Activated CD8-positive, alpha-beta memory T cell treated with anti-CD3 and anti-CD28 coated beads for 24 hours (primary cell): ENCODE results near the gene MFSD8.
A peak's percentile ranks its signal among the peaks of the same experiment; 100 is the strongest.
"Not testable (repeated sequence)": the region's sequence is repeated elsewhere in the genome, so short reads cannot be mapped to it uniquely, and the experiment has no call there.

Source experiments
- DNase-seq: peaks from one replicate; pipeline ENCODE4 v3.0.0-alpha.2; 2020

Gene MFSD8

GRCh38 chr4:127965062-127965802 lies at the start of gene MFSD8, which contains the start of gene ABHD18:
TSS of gene MFSD8 (minus strand) at chr4:127965173. CDS start at chr4:127965133, 40 bp downstream.
TSS of gene ABHD18 (plus strand) at chr4:127965406. CDS start at chr4:127982956, 17,550 bp downstream.
- DNase-seq, result peak; percentile 98

- DNase-seq, result no peak
Measured at GRCh38 chr4:128009428-128009827, 44.5 kb upstream of the MFSD8 start.

GRCh38 chr4:128006592-128006991 lies 41.6 kb upstream of the MFSD8 start:
- DNase-seq, result no peak

DNA sequence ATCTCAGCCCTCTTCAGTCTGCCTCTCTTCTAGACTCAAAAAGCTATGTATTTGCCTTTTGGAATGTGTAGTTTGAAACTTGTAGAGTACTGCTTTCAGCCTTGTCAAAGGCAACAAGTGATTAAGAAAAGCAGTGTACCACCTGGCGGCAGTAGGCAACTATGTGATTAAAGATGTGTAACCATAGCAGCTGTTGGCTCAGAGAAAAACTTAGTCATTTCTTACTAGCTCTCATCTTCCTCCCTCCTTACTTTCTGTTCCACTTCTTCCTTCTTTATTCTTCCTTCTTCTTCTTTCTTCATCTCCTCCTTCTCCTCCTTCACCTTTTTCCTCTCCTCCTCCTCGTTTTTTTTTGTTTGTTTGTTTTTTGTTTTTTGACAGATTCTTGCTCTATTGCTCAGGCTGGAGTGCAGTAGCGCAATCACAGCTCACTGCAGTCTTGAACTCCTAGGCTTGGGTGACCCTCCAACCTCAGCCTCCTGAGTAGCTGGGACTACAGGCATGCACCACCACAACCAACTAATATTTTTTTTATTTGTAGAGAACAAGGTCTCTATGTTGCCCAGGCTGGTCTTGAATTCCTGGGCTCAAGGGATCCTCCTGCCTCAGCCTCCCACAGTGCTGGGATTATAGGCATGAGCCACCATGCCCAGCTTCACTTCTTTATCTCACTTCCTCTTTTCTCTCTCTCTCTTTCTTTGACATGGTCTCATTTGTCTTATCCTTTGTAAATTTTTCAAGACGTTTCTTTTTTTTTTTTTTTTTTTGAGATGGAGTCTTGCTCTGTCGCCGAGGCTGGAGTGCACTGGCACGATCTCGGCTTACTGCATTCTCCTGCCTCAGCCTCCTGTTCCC lies 32.8 kb upstream of the MFSD8 start:
- no peak for DNase-seq

GRCh38 chr4:127996521-127996920 lies 31.5 kb upstream of the MFSD8 start:
- not testable (repeated sequence) for DNase-seq

DNA sequence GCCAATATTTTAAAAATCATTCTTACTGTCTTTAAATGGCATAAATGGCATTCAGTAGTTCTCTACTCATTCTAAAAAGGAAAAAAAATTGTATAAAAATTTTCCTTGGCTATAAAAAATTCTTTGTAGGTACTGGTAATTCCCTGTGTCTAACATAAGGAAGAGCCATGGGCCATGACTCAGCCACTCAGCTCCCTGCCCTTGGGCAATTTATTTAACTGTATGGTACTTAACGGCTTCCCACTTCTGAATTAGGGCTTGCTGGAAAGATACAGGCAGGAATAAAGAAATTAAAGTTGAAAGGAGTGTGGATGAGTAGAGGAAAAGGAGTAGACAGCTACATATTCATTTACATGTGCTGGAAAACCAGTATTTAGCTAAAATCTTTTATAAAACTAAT lies 30.8 kb upstream of the MFSD8 start:
- no peak for DNase-seq

DNA sequence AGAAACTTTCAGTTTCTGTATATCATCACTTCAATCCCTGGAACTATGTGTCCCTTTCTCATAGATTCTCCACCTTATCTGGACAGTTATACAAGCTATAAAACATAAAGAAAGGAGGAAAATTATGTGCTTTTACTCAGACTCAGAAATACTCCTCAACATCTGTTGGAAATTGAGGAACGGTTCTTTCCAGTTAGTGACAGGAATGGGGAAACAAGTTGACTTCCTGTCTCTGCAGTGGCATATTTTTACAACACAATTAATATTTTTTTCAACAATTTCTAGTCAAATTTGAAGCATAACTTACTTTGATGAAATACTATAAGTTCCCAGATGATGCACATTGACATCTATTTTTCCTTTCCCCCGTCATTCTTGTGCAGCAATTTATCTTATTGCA lies 28.2 kb upstream of the MFSD8 start:
- DNase-seq, result no peak

DNA sequence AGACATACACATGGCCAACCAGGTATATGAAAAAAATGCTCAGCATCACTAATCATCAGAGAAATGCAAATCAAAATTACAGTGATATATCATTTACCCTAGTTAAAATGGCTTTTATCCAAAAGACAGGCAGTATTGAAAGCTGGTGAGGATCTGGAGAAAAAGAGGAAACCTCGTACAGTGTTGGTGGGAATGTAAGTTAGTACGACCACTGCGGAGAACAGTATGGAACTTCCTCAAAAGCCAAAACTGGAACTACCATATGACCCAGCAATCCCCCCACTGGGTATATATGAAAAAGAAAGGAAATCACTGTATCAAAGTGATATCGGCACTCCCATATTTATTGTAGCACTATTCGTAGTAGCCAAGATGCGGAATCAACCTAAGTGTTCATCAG lies 23.7 kb upstream of the MFSD8 start:
- DNase-seq, result no peak

- no peak for DNase-seq
Measured at GRCh38 chr4:127985989-127986388, 21.0 kb upstream of the MFSD8 start.

DNA sequence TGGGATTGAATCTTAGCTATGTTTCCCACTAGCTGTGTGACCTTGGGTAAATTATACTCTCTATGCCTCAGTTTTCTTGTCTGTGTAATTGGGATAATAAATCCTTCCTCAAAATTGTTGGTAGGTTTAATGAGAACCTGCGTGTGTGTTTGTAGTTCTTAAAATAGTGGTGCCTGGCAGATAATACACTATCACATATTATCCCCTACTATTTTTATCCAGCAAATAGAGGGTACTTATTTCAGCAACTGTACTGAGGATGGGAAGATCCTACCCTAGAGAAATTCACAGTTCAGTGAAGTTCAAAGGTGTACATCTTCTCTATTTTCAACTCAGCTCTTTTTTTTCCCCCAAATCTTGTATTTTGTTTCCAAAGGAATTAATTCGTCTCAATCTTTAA lies 17.5 kb upstream of the MFSD8 start:
- DNase-seq, result no peak

GRCh38 chr4:127978930-127979329 lies 14.0 kb upstream of the MFSD8 start:
- no peak for DNase-seq

GRCh38 chr4:127975121-127975770 lies 10.3 kb upstream of the MFSD8 start:
- no peak for DNase-seq

DNA sequence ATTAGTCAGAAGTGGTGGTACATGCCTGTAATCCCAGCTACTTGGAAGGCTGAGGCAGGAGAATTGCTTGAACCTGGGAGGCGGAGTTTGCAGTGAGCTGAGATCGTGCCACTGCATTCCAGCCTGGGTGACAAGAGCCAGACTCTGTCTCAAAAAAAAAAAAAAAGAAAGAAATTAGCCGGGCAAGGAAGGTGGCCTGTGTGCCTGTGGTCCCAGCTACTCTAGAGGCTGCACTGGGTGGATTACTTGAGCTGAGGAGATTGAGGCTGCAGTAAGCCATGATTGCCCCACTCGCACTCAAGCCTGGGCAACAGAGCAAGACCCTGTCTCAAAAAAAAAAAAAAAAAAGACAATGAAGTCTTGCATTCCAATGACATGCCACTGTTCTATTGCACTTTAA lies 6.0 kb upstream of the MFSD8 start:
- not testable (repeated sequence) for DNase-seq

- DNase-seq, result no peak
Measured at GRCh38 chr4:127968586-127968985, 3.6 kb upstream of the MFSD8 start.

GRCh38 chr4:127967141-127967775 lies 2.3 kb upstream of the MFSD8 start:
- no peak for DNase-seq

- DNase-seq, result peak; percentile 86
Measured at GRCh38 chr4:127965803-127966175, 816 bp upstream of the MFSD8 start.

GRCh38 chr4:127964426-127965061 lies 429 bp downstream of the MFSD8 start:
- not testable (repeated sequence) for DNase-seq

GRCh38 chr4:127963633-127964398 lies 1.2 kb downstream of the MFSD8 start:
- peak; percentile 58 for DNase-seq

- DNase-seq, result no peak
Measured at GRCh38 chr4:127959794-127960193, 5.2 kb downstream of the MFSD8 start.

DNA sequence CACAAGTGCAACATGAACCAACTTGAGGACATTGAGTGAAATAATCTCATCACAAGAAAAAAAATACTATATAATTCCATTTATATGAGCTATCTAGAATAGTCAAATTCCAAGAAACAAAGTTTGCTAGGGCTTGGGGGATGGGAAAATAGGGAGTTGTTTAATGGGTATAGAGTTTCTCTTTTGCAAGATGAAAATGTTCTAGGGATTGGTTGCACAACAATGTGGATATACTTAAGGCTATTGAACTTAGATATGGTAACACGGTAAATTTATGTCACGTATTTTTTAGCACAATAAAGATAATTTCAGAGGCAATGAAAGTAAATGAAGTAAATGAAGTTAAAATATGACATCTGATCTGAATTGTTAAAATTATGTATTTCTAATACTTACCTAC lies 7.9 kb downstream of the MFSD8 start:
- no peak for DNase-seq

- no peak for DNase-seq
Measured at GRCh38 chr4:127936974-127937373, 28.0 kb downstream of the MFSD8 start.

DNA sequence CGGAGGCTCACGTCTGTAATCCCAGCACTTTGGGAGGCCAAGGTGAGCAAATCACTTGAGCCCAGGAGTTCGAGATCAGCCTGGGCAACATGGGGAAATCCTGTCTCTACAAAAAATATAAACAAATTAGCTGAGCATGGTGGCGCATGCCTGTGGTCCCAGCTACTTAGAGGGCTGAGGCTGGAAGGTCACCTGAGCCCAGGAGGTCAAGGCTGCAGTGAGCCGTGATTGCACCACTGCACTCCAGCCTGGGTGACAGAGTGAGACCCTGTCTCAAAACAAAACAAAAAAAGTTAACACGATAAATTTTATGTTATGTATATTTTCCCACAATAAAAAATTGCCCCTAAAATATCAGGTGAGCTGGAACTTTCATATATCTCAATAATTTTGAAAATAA lies 33.1 kb downstream of the MFSD8 start:
- DNase-seq, result not testable (repeated sequence)
